ENCODE results near the gene EFCAB8. TPM values are rescaled to one million over a fixed set of nuclear protein-coding genes. Genes with fewer than 3 reads are reported as not detected.

The EFCAB8 gene
- total RNA-seq, 1 experiment from 2014 or later, result 0.09 TPM

- Histone ChIP-seq H3K79me2 (ENCODE audit: insufficient read depth, low read length) (no peaks in the 10 kb centered on the region), H3K27me3 (ENCODE audit: insufficient read depth, low read length) (no peaks in the 10 kb centered on the region), H2BK120ac (ENCODE audit: low read depth, low read length, poor library complexity, severe bottlenecking) (no peak overlapping the region), H4K20me1 (ENCODE audit: control insufficient read depth, insufficient read depth, insufficient read length) (no peaks in the 10 kb centered on the region), H2AFZ (ENCODE audit: low read length) (no peak overlapping the region), H3K18ac (ENCODE audit: insufficient read length, low read depth, low read length) (no peak overlapping the region), H3T11ph (ENCODE audit: low read length) (no peak overlapping the region), H3K4me1 (ENCODE audit: insufficient read depth, low read length) (no peaks in the 10 kb centered on the region), H3K14ac (ENCODE audit: insufficient read depth, low read length) (no peak overlapping the region), H3K9me3 (ENCODE audit: control insufficient read depth, low read depth, low read length) (no peaks in the 10 kb centered on the region), H2BK12ac (ENCODE audit: insufficient read length, low read depth, low read length) (no peak overlapping the region), H2BK20ac (ENCODE audit: low read depth, low read length, poor library complexity, severe bottlenecking) (no peak overlapping the region), H3K27ac (ENCODE audit: insufficient read length, low read depth, low read length) (no peak overlapping the region), H3K23me2 (ENCODE audit: insufficient read length, low read depth, low read length, poor library complexity, severe bottlenecking) (no peaks in the 10 kb centered on the region), H2BK5ac (ENCODE audit: insufficient read length, low read length) (no peak overlapping the region), H4K8ac (replicated peaks; ENCODE audit: insufficient read length, low read depth, low read length) (no peak overlapping the region), H3K23ac (ENCODE audit: insufficient read length, low read depth, low read length) (no peak overlapping the region), H3K9ac (ENCODE audit: extremely low read depth, insufficient read length, low read length) (no peak overlapping the region), H3K4me2 (ENCODE audit: insufficient read depth, insufficient read length, low read length) (no peak overlapping the region), H3K56ac (ENCODE audit: insufficient read length, low read depth, low read length) (no peak overlapping the region), H4K91ac (ENCODE audit: insufficient read length, low read depth, low read length) (no peak overlapping the region), H3K79me1 (ENCODE audit: insufficient read depth, low read depth, low read length, poor library complexity, severe bottlenecking) (no peaks in the 10 kb centered on the region), H2BK15ac (ENCODE audit: low read depth, low read length) (no peak overlapping the region), H2AK5ac (ENCODE audit: insufficient read length, low read length) (no peak overlapping the region), H3K4ac (ENCODE audit: low read depth, low read length) (no peak overlapping the region), H4K5ac (ENCODE audit: insufficient read length, low read depth, low read length) (no peak overlapping the region)
- Mint-ChIP-seq H3K4me1 (peaks cover 7 to 8% of the 10 kb centered on the region in 2 experiments), H3K9me3 (peaks cover 21 to 36% of the 10 kb centered on the region in 2 experiments), H3K27ac (no peak overlapping the region), H3K27me3 (ENCODE audit: low read depth) (peaks cover 82% of the 10 kb centered on the region), H3K4me3 (no peak overlapping the region), H3K36me3 (ENCODE audit: insufficient read depth in 1 of 3, low read depth in 3 of 3) (peaks cover 1 to 12% (median 7%) of the 10 kb centered on the region in 3 experiments; a peak in 4 of 7 replicates)
- no CpG with 5 or more reads among the region's 5 CpGs for WGBS (ENCODE audit: extremely low coverage, insufficient read length, low lambda C conversion rate)
- TF ChIP-seq, protein P1, sequence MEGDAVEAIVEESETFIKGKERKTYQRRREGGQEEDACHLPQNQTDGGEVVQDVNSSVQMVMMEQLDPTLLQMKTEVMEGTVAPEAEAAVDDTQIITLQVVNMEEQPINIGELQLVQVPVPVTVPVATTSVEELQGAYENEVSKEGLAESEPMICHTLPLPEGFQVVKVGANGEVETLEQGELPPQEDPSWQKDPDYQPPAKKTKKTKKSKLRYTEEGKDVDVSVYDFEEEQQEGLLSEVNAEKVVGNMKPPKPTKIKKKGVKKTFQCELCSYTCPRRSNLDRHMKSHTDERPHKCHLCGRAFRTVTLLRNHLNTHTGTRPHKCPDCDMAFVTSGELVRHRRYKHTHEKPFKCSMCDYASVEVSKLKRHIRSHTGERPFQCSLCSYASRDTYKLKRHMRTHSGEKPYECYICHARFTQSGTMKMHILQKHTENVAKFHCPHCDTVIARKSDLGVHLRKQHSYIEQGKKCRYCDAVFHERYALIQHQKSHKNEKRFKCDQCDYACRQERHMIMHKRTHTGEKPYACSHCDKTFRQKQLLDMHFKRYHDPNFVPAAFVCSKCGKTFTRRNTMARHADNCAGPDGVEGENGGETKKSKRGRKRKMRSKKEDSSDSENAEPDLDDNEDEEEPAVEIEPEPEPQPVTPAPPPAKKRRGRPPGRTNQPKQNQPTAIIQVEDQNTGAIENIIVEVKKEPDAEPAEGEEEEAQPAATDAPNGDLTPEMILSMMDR (conservative IDR thresholded peaks at IDR 0.05), result no peak
- no peak for DNase-seq
Observed at GRCh38 chr20:32957459-32957858, 98.7 kb downstream of the EFCAB8 start.

Measured in H9 (cell line).